ENCODE results near the gene SHKBP1.

DNA sequence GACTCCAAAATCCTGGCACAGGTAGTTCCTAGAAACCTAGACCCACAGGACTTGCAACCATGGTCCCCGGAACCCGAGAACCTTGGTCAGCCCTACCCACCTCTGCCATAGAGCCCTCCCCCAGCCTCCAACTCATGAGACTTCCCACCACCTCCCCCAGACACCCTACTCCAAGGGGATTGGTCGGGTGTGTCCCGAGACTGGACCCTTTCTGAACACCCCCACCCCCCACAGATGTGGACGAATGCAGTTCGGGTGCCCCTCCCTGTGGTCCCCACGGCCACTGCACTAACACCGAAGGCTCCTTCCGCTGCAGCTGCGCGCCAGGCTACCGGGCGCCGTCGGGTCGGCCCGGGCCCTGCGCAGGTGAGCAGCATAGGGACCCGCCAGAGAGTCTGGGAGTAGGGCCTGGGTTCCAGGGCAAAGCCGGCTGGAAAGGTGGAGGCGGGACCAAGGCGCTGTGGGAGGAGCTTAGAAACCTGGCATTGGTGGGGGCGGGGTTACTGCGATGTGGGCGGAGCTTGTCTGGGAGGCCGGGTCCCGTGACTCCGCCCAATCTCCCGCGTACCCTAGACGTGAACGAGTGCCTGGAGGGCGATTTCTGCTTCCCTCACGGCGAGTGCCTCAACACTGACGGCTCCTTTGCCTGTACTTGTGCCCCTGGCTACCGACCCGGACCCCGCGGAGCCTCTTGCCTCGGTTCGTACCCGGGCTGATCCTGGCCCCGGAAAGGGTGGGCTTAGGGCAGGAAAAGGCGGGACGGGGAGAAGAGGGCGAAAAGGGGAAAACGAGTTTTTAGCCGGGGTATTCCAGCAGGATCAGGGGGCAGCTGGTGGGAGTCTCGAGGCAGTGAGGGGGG, 36.4 kb downstream of the SHKBP1 start:
- TF ChIP-seq, protein P1, sequence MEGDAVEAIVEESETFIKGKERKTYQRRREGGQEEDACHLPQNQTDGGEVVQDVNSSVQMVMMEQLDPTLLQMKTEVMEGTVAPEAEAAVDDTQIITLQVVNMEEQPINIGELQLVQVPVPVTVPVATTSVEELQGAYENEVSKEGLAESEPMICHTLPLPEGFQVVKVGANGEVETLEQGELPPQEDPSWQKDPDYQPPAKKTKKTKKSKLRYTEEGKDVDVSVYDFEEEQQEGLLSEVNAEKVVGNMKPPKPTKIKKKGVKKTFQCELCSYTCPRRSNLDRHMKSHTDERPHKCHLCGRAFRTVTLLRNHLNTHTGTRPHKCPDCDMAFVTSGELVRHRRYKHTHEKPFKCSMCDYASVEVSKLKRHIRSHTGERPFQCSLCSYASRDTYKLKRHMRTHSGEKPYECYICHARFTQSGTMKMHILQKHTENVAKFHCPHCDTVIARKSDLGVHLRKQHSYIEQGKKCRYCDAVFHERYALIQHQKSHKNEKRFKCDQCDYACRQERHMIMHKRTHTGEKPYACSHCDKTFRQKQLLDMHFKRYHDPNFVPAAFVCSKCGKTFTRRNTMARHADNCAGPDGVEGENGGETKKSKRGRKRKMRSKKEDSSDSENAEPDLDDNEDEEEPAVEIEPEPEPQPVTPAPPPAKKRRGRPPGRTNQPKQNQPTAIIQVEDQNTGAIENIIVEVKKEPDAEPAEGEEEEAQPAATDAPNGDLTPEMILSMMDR (IDR thresholded peaks at IDR 0.05; ENCODE audit: low read depth, low read length, missing input control): no peak
- TF ChIP-seq JUND (IDR thresholded peaks at IDR 0.05): no peak
- TF ChIP-seq, protein P2, sequence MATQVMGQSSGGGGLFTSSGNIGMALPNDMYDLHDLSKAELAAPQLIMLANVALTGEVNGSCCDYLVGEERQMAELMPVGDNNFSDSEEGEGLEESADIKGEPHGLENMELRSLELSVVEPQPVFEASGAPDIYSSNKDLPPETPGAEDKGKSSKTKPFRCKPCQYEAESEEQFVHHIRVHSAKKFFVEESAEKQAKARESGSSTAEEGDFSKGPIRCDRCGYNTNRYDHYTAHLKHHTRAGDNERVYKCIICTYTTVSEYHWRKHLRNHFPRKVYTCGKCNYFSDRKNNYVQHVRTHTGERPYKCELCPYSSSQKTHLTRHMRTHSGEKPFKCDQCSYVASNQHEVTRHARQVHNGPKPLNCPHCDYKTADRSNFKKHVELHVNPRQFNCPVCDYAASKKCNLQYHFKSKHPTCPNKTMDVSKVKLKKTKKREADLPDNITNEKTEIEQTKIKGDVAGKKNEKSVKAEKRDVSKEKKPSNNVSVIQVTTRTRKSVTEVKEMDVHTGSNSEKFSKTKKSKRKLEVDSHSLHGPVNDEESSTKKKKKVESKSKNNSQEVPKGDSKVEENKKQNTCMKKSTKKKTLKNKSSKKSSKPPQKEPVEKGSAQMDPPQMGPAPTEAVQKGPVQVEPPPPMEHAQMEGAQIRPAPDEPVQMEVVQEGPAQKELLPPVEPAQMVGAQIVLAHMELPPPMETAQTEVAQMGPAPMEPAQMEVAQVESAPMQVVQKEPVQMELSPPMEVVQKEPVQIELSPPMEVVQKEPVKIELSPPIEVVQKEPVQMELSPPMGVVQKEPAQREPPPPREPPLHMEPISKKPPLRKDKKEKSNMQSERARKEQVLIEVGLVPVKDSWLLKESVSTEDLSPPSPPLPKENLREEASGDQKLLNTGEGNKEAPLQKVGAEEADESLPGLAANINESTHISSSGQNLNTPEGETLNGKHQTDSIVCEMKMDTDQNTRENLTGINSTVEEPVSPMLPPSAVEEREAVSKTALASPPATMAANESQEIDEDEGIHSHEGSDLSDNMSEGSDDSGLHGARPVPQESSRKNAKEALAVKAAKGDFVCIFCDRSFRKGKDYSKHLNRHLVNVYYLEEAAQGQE (IDR thresholded peaks at IDR 0.05): no peak
- no peak for TF ChIP-seq RAD21 (IDR thresholded peaks at IDR 0.05)
- TF ChIP-seq TAF1 (conservative IDR thresholded peaks at IDR 0.05): no peak
- TF ChIP-seq, protein P3, sequence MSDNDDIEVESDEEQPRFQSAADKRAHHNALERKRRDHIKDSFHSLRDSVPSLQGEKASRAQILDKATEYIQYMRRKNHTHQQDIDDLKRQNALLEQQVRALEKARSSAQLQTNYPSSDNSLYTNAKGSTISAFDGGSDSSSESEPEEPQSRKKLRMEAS (IDR thresholded peaks at IDR 0.05): no peak
- no peak for TF ChIP-seq EGR1 (IDR thresholded peaks at IDR 0.05; ENCODE audit: low read depth in 2 of 2)
- no peak for TF ChIP-seq YY1 (IDR thresholded peaks at IDR 0.05)
- no peak for TF ChIP-seq GABPA (IDR thresholded peaks at IDR 0.05 in 1 of 2, conservative IDR thresholded peaks at IDR 0.05 in 1 of 2)
- TF ChIP-seq, protein P4, sequence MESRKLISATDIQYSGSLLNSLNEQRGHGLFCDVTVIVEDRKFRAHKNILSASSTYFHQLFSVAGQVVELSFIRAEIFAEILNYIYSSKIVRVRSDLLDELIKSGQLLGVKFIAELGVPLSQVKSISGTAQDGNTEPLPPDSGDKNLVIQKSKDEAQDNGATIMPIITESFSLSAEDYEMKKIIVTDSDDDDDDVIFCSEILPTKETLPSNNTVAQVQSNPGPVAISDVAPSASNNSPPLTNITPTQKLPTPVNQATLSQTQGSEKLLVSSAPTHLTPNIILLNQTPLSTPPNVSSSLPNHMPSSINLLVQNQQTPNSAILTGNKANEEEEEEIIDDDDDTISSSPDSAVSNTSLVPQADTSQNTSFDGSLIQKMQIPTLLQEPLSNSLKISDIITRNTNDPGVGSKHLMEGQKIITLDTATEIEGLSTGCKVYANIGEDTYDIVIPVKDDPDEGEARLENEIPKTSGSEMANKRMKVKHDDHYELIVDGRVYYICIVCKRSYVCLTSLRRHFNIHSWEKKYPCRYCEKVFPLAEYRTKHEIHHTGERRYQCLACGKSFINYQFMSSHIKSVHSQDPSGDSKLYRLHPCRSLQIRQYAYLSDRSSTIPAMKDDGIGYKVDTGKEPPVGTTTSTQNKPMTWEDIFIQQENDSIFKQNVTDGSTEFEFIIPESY (IDR thresholded peaks at IDR 0.05): no peak
- TF ChIP-seq, protein P5, sequence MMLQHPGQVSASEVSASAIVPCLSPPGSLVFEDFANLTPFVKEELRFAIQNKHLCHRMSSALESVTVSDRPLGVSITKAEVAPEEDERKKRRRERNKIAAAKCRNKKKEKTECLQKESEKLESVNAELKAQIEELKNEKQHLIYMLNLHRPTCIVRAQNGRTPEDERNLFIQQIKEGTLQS (IDR thresholded peaks at IDR 0.05): no peak
- TF ChIP-seq RXRA (IDR thresholded peaks at IDR 0.05): no peak
